ENCODE results near the gene CYLD.

- no peak for TF ChIP-seq POLR2A (IDR thresholded peaks at IDR 0.05)
- TF ChIP-seq CTCF (IDR thresholded peaks at IDR 0.05) = no peak
Observed at GRCh38 chr16:50712956-50713355, 28.9 kb upstream of the CYLD start.
